Activated T-helper 2 cell treated with anti-CD3 and anti-CD28 coated beads, Interferon-gamma antibody, Interleukin-2, Interleukin-4, amounts not matched to agents 10 μg/mL and 5 μg/mL and 100 μg/mL, durations not matched to agents 14 hours and 24 hours and 36 hours (primary cell): Measurements from ENCODE around the gene NFIX. TPM values are rescaled to one million over a fixed set of nuclear protein-coding genes. Genes with fewer than 3 reads are reported as not detected.

Experiments
- DNase-seq: peaks from one replicate; pipeline ENCODE4 v3.0.0; 2021; ENCODE audit warnings: low spot score
- H3K27ac Mint-ChIP-seq: one replicate; pipeline ENCODE4 v1.8.0; 2021; ENCODE audit warnings: mixed read lengths
- H3K27me3 Mint-ChIP-seq: one replicate; pipeline ENCODE4 v1.8.0; 2021; ENCODE audit warnings: low read depth, mixed read lengths
- H3K36me3 Mint-ChIP-seq: one replicate; pipeline ENCODE4 v1.8.0; 2021; ENCODE audit warnings: low read depth, mixed read lengths
- H3K4me1 Mint-ChIP-seq: one replicate; pipeline ENCODE4 v1.8.0; 2021; ENCODE audit warnings: low read depth, mixed read lengths
- H3K4me3 Mint-ChIP-seq: one replicate; pipeline ENCODE4 v1.8.0; 2021; ENCODE audit warnings: low read depth, mild to moderate bottlenecking, moderate library complexity, mixed read lengths
- H3K9me3 Mint-ChIP-seq: one replicate; pipeline ENCODE4 v1.8.0; 2021; ENCODE audit warnings: mixed read lengths
- intact Hi-C: fragments of 100-400 bp; cut with micrococcal nuclease; formaldehyde crosslinking; loops from one replicate; pipeline ENCODE4 v1.15.1; 2023
- total RNA-seq: library from RNA; stranded (reverse); gene quantifications from 2 replicates; pipeline ENCODE4 v1.2.3, GENCODE V29; 2022

Gene NFIX
- total RNA-seq, 1 donor from 2014 or later: 2.7 TPM

DNA sequence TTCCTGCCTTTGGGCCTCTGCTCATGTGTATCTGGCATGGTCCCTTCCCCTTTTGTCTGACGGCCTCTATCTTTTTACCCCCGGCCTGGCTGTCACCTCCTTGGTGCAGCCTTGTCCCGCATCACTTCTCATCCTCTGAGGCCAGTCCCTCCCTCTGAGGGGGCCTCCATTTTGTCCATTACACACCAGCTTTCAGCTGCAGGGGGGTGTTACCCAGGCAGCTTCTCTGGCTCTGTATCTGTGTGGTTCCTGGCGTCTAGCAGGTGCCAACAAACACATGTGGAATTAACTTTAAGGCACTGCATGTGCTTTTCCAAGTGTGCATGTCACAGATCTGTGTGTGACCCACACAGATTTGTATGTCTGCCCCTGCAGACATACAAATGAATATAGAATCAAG, 55.0 kb downstream of the NFIX start:
- H3K36me3 Mint-ChIP-seq: no peaks in the 10 kb centered on the region
- intact Hi-C loops: no loop called here
- no peaks in the 10 kb centered on the region for H3K9me3 Mint-ChIP-seq
- peaks cover 6% of the 10 kb centered on the region for H3K4me1 Mint-ChIP-seq
- DNase-seq: no peak
- H3K27me3 Mint-ChIP-seq: peaks cover 17% of the 10 kb centered on the region
- H3K27ac Mint-ChIP-seq: no peak overlapping the region
- H3K4me3 Mint-ChIP-seq: no peak overlapping the region

DNA sequence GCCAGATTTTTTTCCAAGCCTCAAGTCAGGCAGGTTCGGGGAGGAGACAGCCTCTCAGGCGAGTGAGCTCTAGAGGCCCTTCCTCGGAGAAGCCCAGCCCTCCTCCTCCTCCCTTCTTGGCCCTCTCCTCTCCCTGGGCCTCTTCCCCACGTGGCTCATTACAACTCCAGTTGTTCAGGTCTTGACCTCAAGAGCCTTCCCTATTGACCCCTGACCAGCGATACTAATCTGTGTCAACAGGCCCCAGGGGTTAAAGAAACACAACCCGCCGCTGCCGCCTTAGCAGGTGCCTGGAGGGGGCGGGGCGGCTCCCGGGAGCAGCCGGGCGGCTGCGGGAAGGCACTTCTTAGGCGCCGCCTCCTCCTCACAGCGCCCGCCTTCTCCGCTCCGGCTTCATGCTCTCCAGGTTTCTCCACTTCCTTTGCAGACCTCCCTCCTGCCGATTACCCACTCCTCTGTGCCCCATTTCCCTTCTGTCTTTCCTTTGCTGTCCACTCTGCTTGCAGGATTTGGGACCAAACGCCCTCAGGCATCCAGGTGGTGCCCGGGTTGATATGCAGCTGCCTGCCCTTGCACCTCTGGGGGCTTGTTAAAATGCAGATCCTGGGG, 56.4 kb downstream of the NFIX start:
- intact Hi-C loops: no loop called here
- H3K27ac Mint-ChIP-seq: no peak overlapping the region

GRCh38 chr19:13052447-13053175, 57.3 kb downstream of the NFIX start:
- Mint-ChIP-seq H3K36me3 (no peaks in the 10 kb centered on the region), H3K4me1 (peaks cover 6% of the 10 kb centered on the region), H3K9me3 (no peaks in the 10 kb centered on the region), H3K27ac (no peak overlapping the region), H3K27me3 (peaks cover 14% of the 10 kb centered on the region), H3K4me3 (no peak overlapping the region)
- intact Hi-C loops: no loop called here
- no peak for DNase-seq

More for the DNA sequence above, 56.4 kb downstream of the NFIX start:
- no peaks in the 10 kb centered on the region for H3K36me3 Mint-ChIP-seq
- DNase-seq: no peak
- no peaks in the 10 kb centered on the region for H3K9me3 Mint-ChIP-seq
- peaks cover 6% of the 10 kb centered on the region for H3K4me1 Mint-ChIP-seq
- peaks cover 14% of the 10 kb centered on the region for H3K27me3 Mint-ChIP-seq
- H3K4me3 Mint-ChIP-seq: no peak overlapping the region

GRCh38 chr19:13053238-13053637, 58.0 kb downstream of the NFIX start:
- Mint-ChIP-seq H3K27me3 (peaks cover 14% of the 10 kb centered on the region), H3K36me3 (no peaks in the 10 kb centered on the region), H3K27ac (no peak overlapping the region), H3K9me3 (no peaks in the 10 kb centered on the region), H3K4me1 (peaks cover 6% of the 10 kb centered on the region), H3K4me3 (no peak overlapping the region)
- intact Hi-C loops: no loop called here
- DNase-seq: no peak

DNA sequence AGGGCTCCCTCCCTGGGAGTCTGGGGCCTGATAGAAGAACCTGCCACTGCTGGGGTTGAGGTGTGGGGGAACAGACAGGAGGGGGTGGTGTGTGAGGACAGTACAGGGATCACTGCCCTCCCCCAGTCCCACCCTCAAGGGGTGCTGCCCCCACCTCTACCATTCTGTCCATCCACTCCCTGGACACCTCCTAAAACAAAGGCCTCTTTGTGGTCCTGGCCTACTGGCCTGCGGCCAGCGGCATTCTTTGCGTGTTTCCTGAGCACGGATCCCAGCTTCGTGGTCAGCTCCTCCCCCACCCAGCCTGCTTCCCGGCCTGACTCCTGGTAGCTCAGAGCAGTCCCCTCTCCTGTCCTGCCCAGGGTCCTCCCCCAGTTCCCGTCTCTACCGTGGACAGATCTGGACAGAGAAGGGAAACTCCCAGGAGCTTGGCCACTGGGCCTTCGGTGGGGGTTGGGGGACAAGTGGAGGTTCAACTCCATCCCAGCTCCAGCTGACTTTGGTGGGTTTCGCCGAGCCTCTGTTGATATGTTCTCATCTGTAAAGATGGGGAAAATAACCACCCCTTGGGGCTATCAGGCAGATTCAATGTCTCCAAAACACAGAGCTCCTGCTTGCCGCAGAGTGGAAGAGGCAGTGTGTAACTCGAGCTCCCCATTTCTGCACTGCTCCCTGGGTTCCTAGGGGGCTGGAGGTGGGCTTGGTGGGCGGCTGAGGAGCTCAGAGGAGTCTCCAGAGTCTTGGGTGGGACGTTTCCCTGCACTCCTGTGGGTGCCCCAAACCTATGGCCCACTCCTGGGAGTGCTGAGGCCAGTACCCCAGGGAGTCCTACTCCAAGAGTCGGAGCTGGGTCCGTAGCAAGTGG, 58.7 kb downstream of the NFIX start:
- intact Hi-C loops: no loop called here
- no peak overlapping the region for H3K27ac Mint-ChIP-seq
- H3K27me3 Mint-ChIP-seq: peaks cover 17% of the 10 kb centered on the region
- no peak for DNase-seq
- H3K4me1 Mint-ChIP-seq: peaks cover 6% of the 10 kb centered on the region
- H3K4me3 Mint-ChIP-seq: no peak overlapping the region
- H3K36me3 Mint-ChIP-seq: no peaks in the 10 kb centered on the region
- H3K9me3 Mint-ChIP-seq: no peaks in the 10 kb centered on the region

DNA sequence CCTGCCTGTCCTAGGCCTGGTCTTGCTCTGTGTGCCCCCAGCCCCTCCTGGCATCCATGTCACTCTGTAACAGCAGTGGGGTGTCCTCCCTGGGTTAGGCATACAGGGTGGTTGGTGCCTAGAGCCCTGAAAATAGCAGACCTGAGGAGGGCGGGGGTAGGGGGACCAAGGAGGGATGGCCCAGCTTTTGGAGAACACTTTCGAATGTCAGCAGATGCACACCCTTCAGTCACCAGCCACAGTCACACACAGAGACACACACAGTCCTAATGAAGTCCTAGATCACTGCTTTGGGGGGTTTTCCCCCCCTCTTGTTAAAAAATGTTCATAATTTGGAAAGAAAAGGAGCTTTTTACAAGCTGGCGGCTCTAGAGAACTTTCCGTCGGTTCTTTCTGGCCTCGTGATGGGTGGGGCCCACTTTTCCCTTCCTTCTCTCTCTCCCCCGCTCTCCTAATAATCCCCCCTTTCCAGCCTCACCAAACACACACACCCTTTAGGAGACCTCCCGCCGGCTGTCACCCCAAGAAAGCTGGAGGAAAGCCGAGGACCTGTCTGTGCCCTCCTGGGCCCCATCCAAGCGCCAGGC, 59.4 kb downstream of the NFIX start:
- peaks cover 6% of the 10 kb centered on the region for H3K4me1 Mint-ChIP-seq
- H3K4me3 Mint-ChIP-seq: no peak overlapping the region

DNA sequence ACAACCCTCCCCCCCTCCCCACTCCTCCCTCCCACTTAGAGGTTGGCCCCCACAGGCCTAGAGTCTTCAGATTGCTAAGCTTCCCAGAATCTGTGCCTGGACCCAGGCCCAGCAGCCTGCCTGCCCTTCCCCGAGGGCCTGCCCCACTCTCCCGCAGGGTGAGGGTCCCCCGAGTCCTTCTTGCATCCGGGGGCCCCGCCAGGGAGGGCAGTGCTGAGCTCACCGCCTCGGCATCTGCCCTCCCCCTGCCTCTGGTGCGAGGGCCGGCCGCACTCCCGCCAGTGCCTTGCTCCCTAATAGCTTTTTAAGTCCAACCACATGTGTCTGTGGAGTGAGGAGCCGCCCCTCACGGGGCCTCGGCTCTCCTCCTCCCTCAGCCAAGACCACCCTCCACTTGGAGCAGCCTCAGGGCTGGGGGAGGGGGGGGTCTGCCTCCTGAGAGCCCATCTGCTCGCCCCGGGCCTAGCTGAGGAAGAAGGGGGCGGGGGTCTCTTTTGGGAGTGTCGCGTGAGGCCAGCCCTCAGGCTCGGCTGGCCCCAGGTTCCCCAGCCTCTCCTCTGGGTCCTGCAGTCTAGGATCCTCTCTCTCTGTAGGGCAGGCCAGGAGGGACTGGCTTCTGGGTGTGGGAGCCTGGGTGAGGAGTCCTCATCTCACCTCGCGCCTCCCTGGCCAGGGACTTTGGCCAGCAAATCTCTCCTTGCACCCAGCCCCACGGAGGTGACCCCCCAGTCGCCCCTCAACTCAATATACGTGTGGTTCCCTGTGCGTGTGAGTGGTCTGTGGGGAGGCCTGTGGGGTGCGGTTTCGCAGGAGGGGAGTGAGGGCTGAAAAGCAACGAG, 60.2 kb downstream of the NFIX start:
- peaks cover 6% of the 10 kb centered on the region for H3K4me1 Mint-ChIP-seq
- DNase-seq: no peak
- intact Hi-C loops: no loop called here
- no peaks in the 10 kb centered on the region for H3K36me3 Mint-ChIP-seq
- no peaks in the 10 kb centered on the region for H3K9me3 Mint-ChIP-seq
- H3K27me3 Mint-ChIP-seq: peaks cover 19% of the 10 kb centered on the region
- H3K27ac Mint-ChIP-seq: no peak overlapping the region
- H3K4me3 Mint-ChIP-seq: no peak overlapping the region

More for the DNA sequence above, 59.4 kb downstream of the NFIX start:
- intact Hi-C loops: no loop called here
- Mint-ChIP-seq H3K9me3 (no peaks in the 10 kb centered on the region), H3K36me3 (no peaks in the 10 kb centered on the region), H3K27ac (no peak overlapping the region), H3K27me3 (peaks cover 21% of the 10 kb centered on the region)
- DNase-seq: no peak

DNA sequence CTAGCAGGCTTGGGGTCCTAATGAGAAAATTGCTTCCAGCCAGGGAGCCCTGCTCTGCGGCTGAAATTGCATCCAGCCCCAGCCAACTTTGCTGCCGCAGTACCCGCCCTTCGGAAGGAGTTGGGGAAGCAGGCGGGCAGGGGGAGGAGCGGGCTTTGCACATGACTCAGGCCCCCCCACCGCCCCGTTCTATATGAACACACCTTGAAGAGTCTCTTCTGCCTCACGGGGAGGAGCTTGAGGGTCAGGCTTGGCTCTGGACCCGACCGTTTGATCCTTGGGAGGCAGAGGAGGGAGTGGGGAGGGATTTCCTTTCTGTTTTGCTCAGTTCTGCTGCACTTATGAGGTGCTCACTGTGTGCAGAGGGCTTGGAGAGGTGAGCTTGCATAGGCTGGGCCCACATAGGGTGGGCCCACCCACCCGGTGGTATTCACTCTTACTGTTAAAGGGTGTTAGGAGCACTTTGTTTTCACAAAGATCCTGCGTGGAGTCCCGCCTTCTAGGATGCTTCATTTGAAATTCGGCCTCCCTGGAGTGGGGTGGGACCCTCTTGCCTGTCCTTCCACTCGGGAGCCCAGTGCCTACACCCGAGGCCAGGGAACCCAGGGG, 60.9 kb downstream of the NFIX start:
- peaks cover 23% of the 10 kb centered on the region for H3K27me3 Mint-ChIP-seq
- no peak for DNase-seq
- intact Hi-C loops: no loop called here
- H3K9me3 Mint-ChIP-seq: no peaks in the 10 kb centered on the region
- no peaks in the 10 kb centered on the region for H3K36me3 Mint-ChIP-seq
- peaks cover 6% of the 10 kb centered on the region for H3K4me1 Mint-ChIP-seq
- H3K27ac Mint-ChIP-seq: no peak overlapping the region
- no peak overlapping the region for H3K4me3 Mint-ChIP-seq

DNA sequence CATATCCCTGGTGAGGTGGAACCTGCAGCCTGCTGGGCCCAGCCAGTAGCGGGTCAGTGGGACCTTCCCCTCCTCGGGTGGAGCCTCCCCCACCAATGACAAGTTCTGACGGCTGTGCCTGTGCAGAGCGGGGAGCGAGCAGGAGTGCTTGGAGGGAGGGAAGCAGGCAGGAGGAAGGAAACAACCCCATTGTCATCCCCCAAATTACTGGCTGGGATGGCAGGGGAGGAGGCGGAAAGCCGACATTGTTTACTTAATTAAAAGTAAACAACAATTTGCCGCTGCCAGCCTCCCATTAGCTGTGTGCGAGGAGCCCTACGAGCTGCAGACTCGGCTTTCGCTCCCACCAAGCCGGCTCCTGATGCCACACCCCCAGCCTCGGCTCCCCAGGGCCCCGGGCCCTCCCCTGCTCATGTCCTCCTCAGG, 61.9 kb downstream of the NFIX start:
- Mint-ChIP-seq H3K4me1 (peaks cover 4% of the 10 kb centered on the region), H3K27me3 (peaks cover 22% of the 10 kb centered on the region), H3K4me3 (no peak overlapping the region), H3K36me3 (no peaks in the 10 kb centered on the region), H3K9me3 (no peaks in the 10 kb centered on the region), H3K27ac (no peak overlapping the region)
- no peak for DNase-seq
- intact Hi-C loops: no loop called here

GRCh38 chr19:13057744-13058143, 62.5 kb downstream of the NFIX start:
- Mint-ChIP-seq H3K4me3 (no peak overlapping the region), H3K27ac (no peak overlapping the region), H3K27me3 (peaks cover 27% of the 10 kb centered on the region), H3K4me1 (peaks cover 4% of the 10 kb centered on the region), H3K9me3 (no peaks in the 10 kb centered on the region), H3K36me3 (no peaks in the 10 kb centered on the region)
- no peak for DNase-seq
- intact Hi-C loops: no loop called here

GRCh38 chr19:13058951-13059660, 63.8 kb downstream of the NFIX start:
- H3K27ac Mint-ChIP-seq: no peak overlapping the region
- peaks cover 4% of the 10 kb centered on the region for H3K4me1 Mint-ChIP-seq
- intact Hi-C loops: no loop called here
- no peak overlapping the region for H3K4me3 Mint-ChIP-seq
- peaks cover 29% of the 10 kb centered on the region for H3K27me3 Mint-ChIP-seq
- no peaks in the 10 kb centered on the region for H3K36me3 Mint-ChIP-seq
- DNase-seq: no peak
- no peaks in the 10 kb centered on the region for H3K9me3 Mint-ChIP-seq
